DOHH2 (cell line): Measurements from ENCODE around the gene CBX4.

Experiments
- H3F3A ChIP-seq: fragments of 200-600 bp; sonication (generic), shearing (Covaris generic); 2 replicates; pipeline ENCODE4 v1.6.0; 2016; ENCODE audit warnings: antibody characterized with exemption, mild to moderate bottlenecking; ENCODE audit not compliant: control insufficient read depth, insufficient read depth
- H3K27ac ChIP-seq: fragments of 200-600 bp; sonication (generic); 2 replicates; pipeline ENCODE4 v1.5.1; 2014; ENCODE audit warnings: low read depth, mild to moderate bottlenecking, low read length, moderate library complexity
- H3K27me3 ChIP-seq: fragments of 200-600 bp; sonication (generic); 2 replicates; pipeline ENCODE4 v1.6.1; 2014; ENCODE audit warnings: mild to moderate bottlenecking, low read length, mixed read lengths; ENCODE audit not compliant: control insufficient read depth
- H3K36me3 ChIP-seq: fragments of 200-600 bp; sonication (generic); 2 replicates; pipeline ENCODE4 v1.6.1; 2014; ENCODE audit warnings: mild to moderate bottlenecking, low read length, moderate library complexity, mixed read lengths; ENCODE audit not compliant: control insufficient read depth
- H3K4me1 ChIP-seq: fragments of 200-600 bp; sonication (generic); 2 replicates; pipeline ENCODE4 v1.6.1; 2014; ENCODE audit warnings: mild to moderate bottlenecking, low read length, mixed read lengths; ENCODE audit not compliant: control insufficient read depth
- H3K4me2 ChIP-seq: fragments of 200-600 bp; sonication (generic); 2 replicates; pipeline ENCODE4 v1.6.0; 2014; ENCODE audit warnings: mild to moderate bottlenecking, low read length, moderate library complexity
- H3K4me3 ChIP-seq: fragments of 200-600 bp; sonication (generic); 2 replicates; pipeline ENCODE4 v1.5.1; 2014; ENCODE audit warnings: mild to moderate bottlenecking, low read length, mixed read lengths
- H3K79me2 ChIP-seq: fragments of 200-600 bp; sonication (generic); 2 replicates; pipeline ENCODE4 v1.6.1; 2014; ENCODE audit warnings: mild to moderate bottlenecking, low read length, mixed read lengths; ENCODE audit not compliant: control insufficient read depth
- H3K9me2 ChIP-seq: fragments of 200-600 bp; sonication (generic); replicated peaks from 2 replicates; pipeline ENCODE4 v1.6.1; 2014; ENCODE audit warnings: mild to moderate bottlenecking, low read length, mixed read lengths; ENCODE audit not compliant: control insufficient read depth
- H3K9me3 ChIP-seq: fragments of 200-600 bp; sonication (generic); 2 replicates; pipeline ENCODE4 v1.6.1; 2014; ENCODE audit warnings: antibody characterized with exemption, low read length, mixed read lengths; ENCODE audit not compliant: control insufficient read depth, insufficient read depth
- H4K20me1 ChIP-seq: fragments of 200-600 bp; sonication (generic); 2 replicates; pipeline ENCODE4 v1.6.0; 2014; ENCODE audit warnings: low read depth, mild to moderate bottlenecking, antibody characterized with exemption, low read length, moderate library complexity; ENCODE audit not compliant: control insufficient read depth, insufficient read depth
- CTCF ChIP-seq: fragments of 200-600 bp; sonication (generic); IDR thresholded peaks from one replicate; pipeline ENCODE4 v1.5.1; 2014; ENCODE audit warnings: antibody characterized with exemption, mild to moderate bottlenecking, low read depth, low read length; ENCODE audit not compliant: poor library complexity, severe bottlenecking
- EZH2phosphoT487 ChIP-seq: fragments of 200-600 bp; sonication (generic); IDR thresholded peaks from 2 replicates; pipeline ENCODE4 v1.6.1; 2017; ENCODE audit warnings: borderline replicate concordance, mild to moderate bottlenecking, antibody characterized with exemption, low read length, moderate library complexity, mixed read lengths

Gene CBX4

DNA sequence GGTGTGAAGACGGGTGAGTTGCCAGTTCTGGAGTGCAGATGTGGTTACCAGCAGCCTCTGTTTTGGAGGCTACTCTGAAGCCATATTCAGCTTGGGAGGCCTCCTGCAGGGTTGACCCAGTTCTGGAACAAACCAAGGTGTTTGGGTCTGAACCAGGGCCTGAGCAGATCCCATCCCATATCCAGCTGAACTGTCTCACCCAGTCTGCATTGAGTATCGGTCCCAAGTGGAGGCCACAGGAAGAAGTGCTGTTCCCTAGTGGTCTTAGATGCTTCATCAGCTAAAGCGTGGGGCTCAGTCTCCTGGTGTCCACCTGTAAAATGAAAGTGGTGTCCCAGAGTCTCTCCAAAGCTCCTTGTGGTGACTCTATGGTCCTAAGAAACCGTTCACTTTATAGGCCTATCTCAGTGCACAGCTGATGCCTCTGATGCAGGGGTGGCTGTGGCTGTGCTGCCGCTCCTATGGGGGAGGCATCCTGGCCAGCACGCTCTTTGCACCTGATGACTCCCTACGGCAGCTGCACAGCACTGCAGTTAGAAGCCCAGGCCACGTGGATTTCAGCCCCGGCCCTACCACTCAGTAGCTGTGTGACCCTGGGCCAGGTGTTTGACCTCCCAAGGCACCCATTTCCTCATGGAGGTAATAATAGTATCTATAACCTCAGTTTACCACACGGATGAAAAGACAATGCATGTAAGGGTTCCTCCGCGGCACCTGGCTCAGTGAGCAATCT, 21.0 kb downstream of the CBX4 start:
- Histone ChIP-seq H3F3A (no peaks in the 10 kb centered on the region), H3K27me3 (0 out of 2 replicates have a peak, but pooled peaks cover 3% of the 10 kb centered on the region), H3K4me1 (peaks cover 15% of the 10 kb centered on the region), H3K4me3 (no peak overlapping the region), H3K79me2 (no peaks in the 10 kb centered on the region), H3K9me2 (no peaks in the 10 kb centered on the region), H3K9me3 (no peaks in the 10 kb centered on the region), H3K4me2 (no peak overlapping the region), H3K36me3 (no peaks in the 10 kb centered on the region), H4K20me1 (no peaks in the 10 kb centered on the region), H3K27ac (no peak overlapping the region)
- TF ChIP-seq EZH2phosphoT487 (no peak), CTCF (no peak)

DNA sequence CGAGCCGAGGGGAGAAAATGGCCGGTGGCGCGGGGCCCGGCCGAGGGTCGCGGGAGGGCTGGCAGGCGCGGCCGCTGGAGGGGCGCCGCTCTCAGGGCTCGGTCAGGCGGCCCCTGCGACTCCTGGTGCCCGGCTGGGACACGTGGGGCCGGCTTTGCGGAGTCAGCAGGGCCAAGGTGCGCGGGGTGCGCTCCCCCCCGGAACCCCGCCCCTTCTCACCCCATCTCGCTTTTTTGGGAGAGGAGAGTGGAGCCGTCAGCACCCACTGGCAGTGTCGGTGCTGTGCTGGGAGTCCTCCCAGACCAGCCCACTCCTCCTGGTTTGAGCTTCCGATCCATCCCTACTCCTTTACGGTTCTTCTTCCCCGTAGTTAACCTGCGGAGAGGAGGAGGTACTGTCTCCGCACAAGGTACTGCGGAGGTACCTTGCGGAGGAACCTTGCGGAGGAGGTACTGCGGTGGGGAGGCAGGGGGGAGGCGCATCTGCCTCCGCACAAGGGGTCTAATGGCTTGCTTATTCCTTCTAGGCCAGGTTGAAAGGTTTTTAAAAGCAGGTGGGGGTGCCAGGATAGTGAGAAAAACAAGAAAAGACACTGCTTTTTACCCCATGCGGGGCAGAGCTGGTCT, 23.3 kb downstream of the CBX4 start:
- Histone ChIP-seq H3K4me1 (peaks cover 35% of the 10 kb centered on the region), H3K9me2 (no peaks in the 10 kb centered on the region), H4K20me1 (no peaks in the 10 kb centered on the region), H3K36me3 (no peaks in the 10 kb centered on the region), H3K27me3 (peaks cover 24% of the 10 kb centered on the region), H3K27ac (no peak overlapping the region), H3K4me3 (no peak overlapping the region), H3K79me2 (no peaks in the 10 kb centered on the region), H3F3A (no peaks in the 10 kb centered on the region), H3K9me3 (no peaks in the 10 kb centered on the region), H3K4me2 (no peak overlapping the region)
- TF ChIP-seq CTCF (no peak), EZH2phosphoT487 (no peak)

DNA sequence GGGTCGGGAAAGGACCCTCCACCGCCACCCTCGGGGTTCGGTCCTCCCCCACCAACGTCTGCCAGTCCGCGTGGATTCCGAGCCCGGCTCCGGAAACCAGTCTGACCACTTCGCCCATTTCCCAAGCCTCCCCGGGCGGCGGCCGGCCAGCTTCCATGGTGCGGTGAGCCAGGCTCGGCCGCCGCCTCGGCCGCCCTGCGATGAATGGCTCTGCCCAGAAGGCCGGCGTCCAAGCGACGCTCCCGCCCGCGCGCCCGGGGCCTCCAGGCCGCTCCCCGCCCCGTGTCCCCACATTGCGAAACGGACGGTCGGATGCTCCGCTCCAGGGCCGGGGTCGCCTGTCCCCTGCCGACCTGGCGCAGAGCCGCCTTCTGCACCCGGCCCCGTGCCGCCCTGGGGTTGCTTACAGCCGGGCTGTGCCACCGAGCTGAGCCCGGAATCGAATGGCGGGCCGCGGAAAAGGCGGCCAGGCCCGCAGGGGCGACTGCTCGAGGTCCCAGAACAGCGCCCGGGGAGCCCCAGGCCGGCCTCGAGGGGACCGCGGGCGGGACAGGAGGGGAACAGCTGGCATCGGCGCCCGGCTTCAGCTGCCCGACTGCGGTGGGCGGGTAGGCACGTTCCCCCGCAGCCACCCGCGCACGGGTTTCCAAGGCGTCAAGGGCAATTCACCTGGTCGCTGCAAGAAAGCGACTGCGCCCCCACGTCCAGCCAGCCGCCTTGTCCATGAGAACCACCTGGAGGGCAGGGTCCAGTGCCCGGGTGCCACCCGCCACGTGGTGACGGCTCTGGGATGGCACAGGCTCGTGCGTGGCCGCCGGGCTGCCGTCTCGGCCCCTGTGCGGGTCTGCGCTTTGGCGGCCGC, 24.0 kb downstream of the CBX4 start:
- no peak overlapping the region for H3K4me3 ChIP-seq
- H3K27ac ChIP-seq, result no peak overlapping the region
- no peaks in the 10 kb centered on the region for H4K20me1 ChIP-seq
- no peaks in the 10 kb centered on the region for H3K79me2 ChIP-seq
- H3F3A ChIP-seq, result no peaks in the 10 kb centered on the region
- TF ChIP-seq EZH2phosphoT487 (no peak), CTCF (no peak)
- H3K9me2 ChIP-seq, result no peaks in the 10 kb centered on the region
- no peak overlapping the region for H3K4me2 ChIP-seq
- H3K4me1 ChIP-seq, result peaks cover 41% of the 10 kb centered on the region
- H3K9me3 ChIP-seq, result no peaks in the 10 kb centered on the region
- no peaks in the 10 kb centered on the region for H3K36me3 ChIP-seq
- H3K27me3 ChIP-seq, result peaks cover 29% of the 10 kb centered on the region
